ENCODE data around the gene ABHD8. TPM values are rescaled to one million over a fixed set of nuclear protein-coding genes. Genes with fewer than 3 reads are reported as not detected.

ABHD8 gene
- total RNA-seq, 1 experiment from 2014 or later = 30.2 TPM

DNA sequence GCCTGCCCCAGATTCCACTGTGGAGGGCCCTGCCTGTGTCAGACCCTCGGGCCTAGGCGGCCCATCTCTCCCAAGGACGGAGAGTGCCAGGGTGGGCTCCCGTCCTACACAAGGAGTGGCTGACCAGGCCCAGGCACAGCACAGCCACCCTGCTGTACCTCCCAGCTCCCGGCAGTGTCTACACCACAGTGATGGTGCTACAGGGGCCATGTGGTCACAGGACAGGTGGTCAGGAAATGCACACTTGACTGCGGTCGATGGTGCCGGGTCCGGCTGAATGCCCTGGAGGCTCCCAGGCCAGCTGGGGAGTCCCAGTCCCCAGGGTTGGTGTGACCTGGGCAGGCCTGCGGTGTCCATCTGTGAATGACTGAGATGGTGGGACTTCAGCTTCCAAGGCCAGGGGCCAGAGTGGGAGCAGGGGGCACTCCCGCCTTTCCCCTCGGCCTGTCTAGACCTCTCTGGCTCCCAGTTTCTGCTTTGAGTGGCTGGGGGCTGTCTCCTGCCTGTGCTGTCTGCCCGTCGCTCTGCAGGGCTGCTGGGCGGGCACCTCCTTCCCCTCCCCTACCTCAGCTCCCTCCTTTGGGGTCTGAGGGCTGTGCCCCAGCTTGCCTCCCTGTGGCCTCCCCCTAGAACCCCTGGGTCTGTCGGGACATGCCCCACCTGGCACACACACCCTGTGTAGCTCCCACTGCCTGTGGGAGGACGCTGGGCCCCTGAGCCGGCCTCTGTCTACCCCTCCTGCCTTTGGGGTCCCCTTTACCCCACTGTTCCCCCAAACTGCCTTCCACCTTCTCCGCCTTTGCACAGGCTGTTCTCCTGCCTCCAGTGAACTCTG, 18.6 kb upstream of the ABHD8 start:
- no peak for DNase-seq (ENCODE audit: low read depth)

- no peak for DNase-seq (ENCODE audit: low read depth)
These were observed 17.2 kb upstream of the ABHD8 start for GRCh38 chr19:17320435-17320834.

DNA sequence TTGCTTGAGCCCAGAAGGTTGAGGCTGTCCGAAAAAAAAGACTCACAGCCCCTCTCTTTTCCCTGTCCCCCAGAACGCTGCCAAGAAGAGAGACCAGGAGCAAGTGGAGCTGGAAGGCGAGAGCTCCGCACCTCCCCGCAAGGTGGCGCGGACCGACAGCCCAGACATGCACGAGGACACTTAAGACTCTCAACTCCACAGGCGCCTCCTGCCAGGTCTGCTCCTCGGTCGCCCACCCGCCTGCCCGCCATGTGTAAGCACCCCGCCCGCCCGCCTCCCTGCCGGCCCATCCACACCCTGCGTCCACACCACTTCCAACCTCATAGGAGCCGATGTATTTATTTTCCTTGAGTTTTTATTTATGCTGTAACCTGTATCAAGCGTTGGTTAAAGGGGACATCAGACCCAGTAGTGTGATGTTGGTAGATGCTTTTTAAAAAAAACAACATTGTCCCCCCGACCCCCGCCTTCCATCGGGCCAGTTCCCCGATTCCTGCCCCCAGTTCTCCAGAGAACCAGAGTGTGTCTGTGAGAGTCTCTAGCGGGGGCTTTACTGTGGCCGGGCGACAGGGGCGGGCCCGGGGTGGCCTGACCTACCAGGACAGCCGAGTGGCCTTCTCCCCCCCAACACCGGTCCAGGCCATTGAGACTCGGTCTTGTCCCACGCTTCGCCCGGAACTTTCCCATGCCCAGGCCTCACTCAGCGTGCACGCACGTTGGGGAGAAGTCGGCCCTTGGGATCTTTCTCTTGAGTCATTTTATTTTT, 16.4 kb upstream of the ABHD8 start:
- DNase-seq (ENCODE audit: low read depth) = no peak

GRCh38 chr19:17318966-17319365, 15.7 kb upstream of the ABHD8 start:
- no peak for DNase-seq (ENCODE audit: low read depth)

- DNase-seq (ENCODE audit: low read depth) = no peak
These were observed 10.9 kb upstream of the ABHD8 start for GRCh38 chr19:17314007-17314593.

- no peak for DNase-seq (ENCODE audit: low read depth)
These were observed 9.2 kb upstream of the ABHD8 start for GRCh38 chr19:17312189-17313113.

- DNase-seq (ENCODE audit: low read depth) = peak; percentile 95
These were observed 8.4 kb upstream of the ABHD8 start for GRCh38 chr19:17311455-17312188.

DNA sequence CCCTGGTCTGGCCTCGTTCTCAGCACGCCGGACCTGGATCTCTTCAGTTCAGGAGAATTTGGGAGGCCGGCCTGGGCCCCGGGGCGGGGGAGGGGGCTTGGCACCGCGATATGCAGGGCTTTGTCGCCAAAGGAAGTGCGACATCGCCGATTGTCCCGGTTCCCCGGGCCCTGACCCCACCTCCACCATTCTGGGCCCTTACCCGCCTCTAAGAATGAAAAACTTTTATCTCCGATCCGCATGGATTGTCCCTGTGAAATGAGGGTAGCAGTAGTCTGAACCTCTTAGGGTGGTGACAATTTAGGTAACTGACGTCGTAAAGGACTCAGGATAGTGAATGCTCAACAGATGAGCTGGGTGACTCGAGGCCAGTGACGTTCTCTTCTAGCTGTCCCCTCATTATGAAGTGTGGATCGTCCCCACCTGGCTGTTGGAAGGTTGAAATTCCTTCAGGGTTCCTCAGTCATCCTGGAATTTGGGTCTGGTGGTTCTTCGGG, 6.8 kb upstream of the ABHD8 start:
- no peak for DNase-seq (ENCODE audit: low read depth)

GRCh38 chr19:17309198-17309964, 6.2 kb upstream of the ABHD8 start, which contains the start of gene DDA1:
DDA1 (plus strand) TSS chr19:17309563; CDS start chr19:17309655, 92 bp downstream.
- DNase-seq (ENCODE audit: low read depth) = peak; percentile 100

- DNase-seq (ENCODE audit: low read depth) = no peak
These were observed 4.7 kb upstream of the ABHD8 start for GRCh38 chr19:17307876-17308377.

DNA sequence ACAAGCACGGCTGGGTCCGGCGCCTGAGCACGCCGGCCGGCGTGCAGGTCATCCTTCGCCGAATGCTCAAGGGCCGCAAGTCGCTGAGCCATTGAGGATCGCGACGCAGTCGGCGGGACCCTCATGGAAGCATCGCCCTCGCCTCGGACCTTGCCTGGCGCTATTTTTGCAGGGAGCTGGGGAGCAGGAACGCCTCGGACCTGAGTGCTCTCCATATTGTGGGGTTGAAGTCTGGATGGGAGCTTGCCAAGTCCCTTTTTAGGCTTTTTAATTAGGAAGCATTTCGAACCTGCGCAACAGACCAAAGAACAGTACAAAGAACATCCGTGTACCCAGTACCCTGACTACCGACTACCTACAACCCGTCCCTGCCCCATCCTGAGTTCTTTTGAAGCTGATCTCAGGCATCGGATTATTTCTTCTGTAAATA, 3.1 kb upstream of the ABHD8 start:
- DNase-seq (ENCODE audit: low read depth) = no peak

GRCh38 chr19:17305517-17306284, 2.5 kb upstream of the ABHD8 start, which contains the start of gene MRPL34:
MRPL34 (plus strand) TSS chr19:17305872; CDS start chr19:17305893, 21 bp downstream.
- peak; percentile 99 for DNase-seq (ENCODE audit: low read depth)

GRCh38 chr19:17305216-17305516, 1.9 kb upstream of the ABHD8 start:
- DNase-seq (ENCODE audit: low read depth) = no peak

DNA sequence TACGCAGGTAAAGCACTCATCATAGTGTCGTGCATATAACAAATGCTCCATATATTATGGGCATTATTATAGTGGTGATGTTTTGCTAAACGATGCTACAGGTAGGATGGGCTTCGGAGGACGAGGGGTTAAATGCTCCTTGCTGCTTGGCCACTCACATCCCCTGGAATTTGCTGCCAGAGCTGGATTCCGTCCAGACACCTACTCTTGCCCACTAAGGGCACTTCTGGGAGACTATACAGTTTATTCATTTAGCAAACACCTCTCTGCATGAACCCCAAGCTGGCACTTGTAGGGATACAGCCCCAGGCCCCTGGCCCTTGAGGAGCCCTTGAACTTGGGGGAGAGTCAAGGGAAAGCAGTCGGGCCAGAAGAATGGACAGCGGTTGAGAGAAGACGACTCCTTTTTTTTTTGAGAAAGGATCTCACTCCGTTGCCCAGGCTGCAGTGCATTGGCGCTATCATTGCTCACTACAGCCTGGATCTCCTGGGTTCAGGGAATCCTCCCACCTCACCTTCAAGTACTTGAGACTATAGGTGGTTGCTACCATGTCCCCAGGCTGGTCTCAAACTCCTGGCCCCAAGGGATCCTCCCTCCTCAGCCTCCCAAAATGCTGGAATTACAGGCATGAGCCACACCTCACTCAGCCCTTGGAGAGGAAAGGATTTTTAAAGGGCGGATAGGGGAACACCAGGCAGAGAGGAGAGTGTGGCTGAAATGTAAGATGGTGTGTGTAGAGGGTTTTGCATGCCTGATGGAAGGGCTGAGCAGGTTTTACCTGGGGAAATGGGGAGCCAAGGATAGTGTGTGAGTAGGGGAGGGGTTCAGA, 1.4 kb upstream of the ABHD8 start:
- no peak for DNase-seq (ENCODE audit: low read depth)

- DNase-seq (ENCODE audit: low read depth) = no peak
These were observed 679 bp upstream of the ABHD8 start for GRCh38 chr19:17303940-17304267.

GRCh38 chr19:17302391-17303166, 646 bp downstream of the ABHD8 start:
- DNase-seq (ENCODE audit: low read depth) = no peak

- no peak for DNase-seq (ENCODE audit: low read depth)
These were observed 2.1 kb downstream of the ABHD8 start for GRCh38 chr19:17300992-17301619.

Measured in M059J (cell line).